SK-N-SH treated with all-trans-retinoic acid at 6 μM for 48 hours (cell line): ENCODE data around the gene CTIF.

Experiments
- CSDC2 ChIP-seq: fragments of 250-450 bp; sonication (Bioruptor Pico); IDR thresholded peaks from 2 replicates; pipeline ENCODE4 v1.5.0; 2020; ENCODE audit warnings: mild to moderate bottlenecking, moderate library complexity
- RARB ChIP-seq: fragments of 250-450 bp; sonication (Bioruptor Pico); IDR thresholded peaks from 2 replicates; pipeline ENCODE4 v1.8.0; 2021; ENCODE audit warnings: mild to moderate bottlenecking, moderate library complexity
- SNAI2 ChIP-seq: fragments of 250-450 bp; sonication (Bioruptor Pico); IDR thresholded peaks from 2 replicates; pipeline ENCODE4 v1.5.0; 2020; ENCODE audit warnings: mild to moderate bottlenecking, moderate library complexity
- ZFP3 ChIP-seq: fragments of 250-450 bp; sonication (Bioruptor Pico); IDR thresholded peaks from 2 replicates; pipeline ENCODE4 v1.5.0; 2020; ENCODE audit warnings: mild to moderate bottlenecking, moderate library complexity
- ZFP30 ChIP-seq: fragments of 450-650 bp; formaldehyde crosslinking; IDR thresholded peaks from 2 replicates; pipeline ENCODE4 v1.5.0; 2022; ENCODE audit warnings: mild to moderate bottlenecking, moderate library complexity
- TF ChIP-seq, protein P1 (sequence below): fragments of 250-450 bp; sonication (Bioruptor Pico); IDR thresholded peaks from 2 replicates; pipeline ENCODE4 v1.8.0; 2020; ENCODE audit warnings: mild to moderate bottlenecking, moderate library complexity, borderline replicate concordance

DNA sequence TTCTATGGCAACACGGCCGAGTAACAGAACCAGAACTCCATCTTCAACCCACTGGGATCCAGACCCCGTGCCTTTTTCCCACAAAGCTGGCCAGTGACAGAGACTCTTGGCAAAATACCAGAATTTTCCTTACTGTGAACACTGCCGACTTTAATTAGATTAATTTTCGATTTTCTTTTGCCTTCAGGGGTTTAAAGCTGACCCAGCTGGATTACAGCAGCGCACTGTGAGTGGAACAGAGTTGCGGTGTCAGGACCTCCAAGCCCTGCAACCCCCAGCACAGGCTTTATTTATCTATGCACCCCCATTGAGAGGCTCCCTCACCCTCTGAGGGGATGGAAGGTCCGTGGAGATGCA, 36.4 kb downstream of the CTIF start:
- no peak for TF ChIP-seq ZFP30 (CRISPR knock-in tag)
- TF ChIP-seq RARB (CRISPR knock-in tag), result no peak
- TF ChIP-seq, protein P1, sequence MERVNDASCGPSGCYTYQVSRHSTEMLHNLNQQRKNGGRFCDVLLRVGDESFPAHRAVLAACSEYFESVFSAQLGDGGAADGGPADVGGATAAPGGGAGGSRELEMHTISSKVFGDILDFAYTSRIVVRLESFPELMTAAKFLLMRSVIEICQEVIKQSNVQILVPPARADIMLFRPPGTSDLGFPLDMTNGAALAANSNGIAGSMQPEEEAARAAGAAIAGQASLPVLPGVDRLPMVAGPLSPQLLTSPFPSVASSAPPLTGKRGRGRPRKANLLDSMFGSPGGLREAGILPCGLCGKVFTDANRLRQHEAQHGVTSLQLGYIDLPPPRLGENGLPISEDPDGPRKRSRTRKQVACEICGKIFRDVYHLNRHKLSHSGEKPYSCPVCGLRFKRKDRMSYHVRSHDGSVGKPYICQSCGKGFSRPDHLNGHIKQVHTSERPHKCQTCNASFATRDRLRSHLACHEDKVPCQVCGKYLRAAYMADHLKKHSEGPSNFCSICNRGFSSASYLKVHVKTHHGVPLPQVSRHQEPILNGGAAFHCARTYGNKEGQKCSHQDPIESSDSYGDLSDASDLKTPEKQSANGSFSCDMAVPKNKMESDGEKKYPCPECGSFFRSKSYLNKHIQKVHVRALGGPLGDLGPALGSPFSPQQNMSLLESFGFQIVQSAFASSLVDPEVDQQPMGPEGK (CRISPR knock-in tag), result no peak
- TF ChIP-seq SNAI2, result no peak
- no peak for TF ChIP-seq ZFP3 (CRISPR knock-in tag)
- TF ChIP-seq CSDC2 (CRISPR knock-in tag), result no peak
